ENCODE measurements around the gene PTGER2. TPM values are rescaled to one million over a fixed set of nuclear protein-coding genes. Genes with fewer than 3 reads are reported as not detected.
A peak's percentile ranks its signal among the peaks of the same experiment; 100 is the strongest.

The PTGER2 gene
- total and polyA plus RNA-seq, 2 of the 13 experiments (the other 11 are each of a cell fraction or from before 2014, with no cell fraction given), result not detected

DNA sequence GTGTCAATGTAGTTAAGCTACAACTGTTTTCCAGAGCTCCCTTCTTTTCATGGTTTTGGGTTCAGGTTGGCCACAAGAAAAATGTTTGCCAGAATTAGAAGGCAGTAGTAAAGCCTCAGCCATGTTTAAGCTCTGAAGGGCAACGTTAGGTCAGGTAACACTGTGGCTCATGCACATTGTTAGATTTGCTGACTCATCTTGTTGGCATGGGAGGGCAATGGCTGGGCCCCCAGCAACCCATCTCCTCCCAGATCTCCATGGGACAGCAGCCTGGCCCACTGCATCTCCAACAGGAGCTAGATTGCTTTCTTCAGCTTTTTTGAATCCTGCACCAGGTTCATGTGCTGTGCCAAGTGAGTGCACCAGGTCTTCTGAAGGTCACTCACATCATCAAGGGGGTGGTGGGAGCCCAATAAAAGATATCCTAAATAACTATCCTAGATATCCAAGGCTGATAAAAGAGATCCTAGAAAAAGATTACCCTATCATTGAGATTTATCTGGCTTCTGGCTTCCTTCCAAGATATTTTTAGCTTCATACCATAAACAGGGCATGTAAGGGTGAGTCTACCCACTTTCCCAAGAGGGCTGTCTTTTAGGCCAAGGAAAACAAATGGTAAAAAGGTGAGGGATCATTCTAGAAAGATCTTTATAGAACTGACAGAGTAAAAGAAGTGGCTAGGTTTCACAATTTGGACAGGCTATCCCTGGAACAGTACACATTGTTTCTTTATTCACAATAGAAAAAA lies 28.9 kb downstream of the PTGER2 start:
- BruUV-seq (replicated peaks), result no TSS peak
- Histone ChIP-seq H3K4me1 (ENCODE audit: insufficient read depth, low read length) (no peaks in the 10 kb centered on the region), H3K27ac (ENCODE audit: extremely low read length, insufficient read depth, low read length) (no peak overlapping the region), H3K4me3 (replicated peaks in 1 of 3; ENCODE audit: insufficient read depth in 1 of 3, low read depth in 2 of 3, low read length in 3 of 3) (no peak overlapping the region), H3K9ac (ENCODE audit: insufficient read depth, low read depth, low read length) (no peak overlapping the region), H3K4me2 (ENCODE audit: low read depth, low read length) (no peak overlapping the region), H3K36me3 (replicated peaks in 1 of 2; ENCODE audit: control insufficient read depth in 1 of 2, insufficient read depth in 2 of 2, low read length in 2 of 2) (no peaks in the 10 kb centered on the region), H3K79me2 (ENCODE audit: insufficient read depth, low read length) (no peaks in the 10 kb centered on the region), H2AFZ (ENCODE audit: low read length) (no peak overlapping the region), H4K20me1 (ENCODE audit: insufficient read depth, low read length) (no peaks in the 10 kb centered on the region), H3K9me3 (ENCODE audit: low read length) (no peaks in the 10 kb centered on the region), H3K27me3 (ENCODE audit: control insufficient read depth in 1 of 2, insufficient read depth in 2 of 2, low read length in 2 of 2) (no peaks in the 10 kb centered on the region)
- ATAC-seq (no peak), DNase-seq (ENCODE audit: low spot score) (no peak), FAIRE-seq (no peak)
- intact Hi-C loops (cut with micrococcal nuclease; ENCODE audit: unreplicated experiment), result no loop called here
- CTCF ChIA-PET (ENCODE audit: low intra/inter-chr PET ratio, low total read pairs), result no interaction called here
- POLR2A ChIA-PET, result no interaction called here
- in situ Hi-C loops (cut with HindIII; ENCODE audit: extremely low pct_ligation_motif_present, low pct_unique_long_range_greater_than_20kb), result no loop called here
- 0% methylated on average over 1 of the region's 1 CpG for WGBS (ENCODE audit: low lambda C conversion rate)
- TF ChIP-seq TCF7 (IDR thresholded peaks at IDR 0.05; ENCODE audit: low read depth) (no peak), MIER2 (CRISPR knock-in tag; IDR thresholded peaks at IDR 0.05) (no peak), HMG20B (CRISPR knock-in tag; conservative IDR thresholded peaks at IDR 0.05) (no peak), FOSL2 (CRISPR knock-in tag; IDR thresholded peaks at IDR 0.05) (0 out of 2 replicates have a peak, but pooled peaks have one; percentile 27), MAFK (conservative IDR thresholded peaks at IDR 0.05 in 1 of 2, IDR thresholded peaks at IDR 0.05 in 1 of 2; ENCODE audit: low read length in 2 of 2) (peak; percentile 91 to 94), RBM22 (optimal IDR thresholded peaks at IDR 0.05; ENCODE audit: low read length) (no peak), ZNF354B (CRISPR knock-in tag; IDR thresholded peaks at IDR 0.05) (no peak), CENPX (CRISPR knock-in tag; IDR thresholded peaks at IDR 0.05) (no peak), NFYB (CRISPR knock-in tag; IDR thresholded peaks at IDR 0.05) (no peak), SSRP1 (CRISPR knock-in tag; IDR thresholded peaks at IDR 0.05) (no peak), ZSCAN9 (CRISPR knock-in tag; IDR thresholded peaks at IDR 0.05; ENCODE audit: borderline replicate concordance) (no peak), ZNF678 (CRISPR knock-in tag; IDR thresholded peaks at IDR 0.05) (no peak), MAFF (IDR thresholded peaks at IDR 0.05; ENCODE audit: low read depth, low read length) (peak; percentile 90), NFE2L2 (IDR thresholded peaks at IDR 0.05; ENCODE audit: low read length) (peak; percentile 51; the same call in 1 of the 2 replicates), NFE2 (CRISPR knock-in tag; IDR thresholded peaks at IDR 0.05) (no peak), ZNF207 (IDR thresholded peaks at IDR 0.05; ENCODE audit: borderline replicate concordance) (no peak)
- TF ChIP-seq, protein P1, sequence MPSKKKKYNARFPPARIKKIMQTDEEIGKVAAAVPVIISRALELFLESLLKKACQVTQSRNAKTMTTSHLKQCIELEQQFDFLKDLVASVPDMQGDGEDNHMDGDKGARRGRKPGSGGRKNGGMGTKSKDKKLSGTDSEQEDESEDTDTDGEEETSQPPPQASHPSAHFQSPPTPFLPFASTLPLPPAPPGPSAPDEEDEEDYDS (CRISPR knock-in tag; IDR thresholded peaks at IDR 0.05), result no peak
- TF ChIP-seq, protein P2, sequence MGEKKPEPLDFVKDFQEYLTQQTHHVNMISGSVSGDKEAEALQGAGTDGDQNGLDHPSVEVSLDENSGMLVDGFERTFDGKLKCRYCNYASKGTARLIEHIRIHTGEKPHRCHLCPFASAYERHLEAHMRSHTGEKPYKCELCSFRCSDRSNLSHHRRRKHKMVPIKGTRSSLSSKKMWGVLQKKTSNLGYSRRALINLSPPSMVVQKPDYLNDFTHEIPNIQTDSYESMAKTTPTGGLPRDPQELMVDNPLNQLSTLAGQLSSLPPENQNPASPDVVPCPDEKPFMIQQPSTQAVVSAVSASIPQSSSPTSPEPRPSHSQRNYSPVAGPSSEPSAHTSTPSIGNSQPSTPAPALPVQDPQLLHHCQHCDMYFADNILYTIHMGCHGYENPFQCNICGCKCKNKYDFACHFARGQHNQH (CRISPR knock-in tag; IDR thresholded peaks at IDR 0.05), result no peak
- TF ChIP-seq, protein P3, sequence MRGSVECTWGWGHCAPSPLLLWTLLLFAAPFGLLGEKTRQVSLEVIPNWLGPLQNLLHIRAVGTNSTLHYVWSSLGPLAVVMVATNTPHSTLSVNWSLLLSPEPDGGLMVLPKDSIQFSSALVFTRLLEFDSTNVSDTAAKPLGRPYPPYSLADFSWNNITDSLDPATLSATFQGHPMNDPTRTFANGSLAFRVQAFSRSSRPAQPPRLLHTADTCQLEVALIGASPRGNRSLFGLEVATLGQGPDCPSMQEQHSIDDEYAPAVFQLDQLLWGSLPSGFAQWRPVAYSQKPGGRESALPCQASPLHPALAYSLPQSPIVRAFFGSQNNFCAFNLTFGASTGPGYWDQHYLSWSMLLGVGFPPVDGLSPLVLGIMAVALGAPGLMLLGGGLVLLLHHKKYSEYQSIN (CRISPR knock-in tag; IDR thresholded peaks at IDR 0.05; ENCODE audit: borderline replicate concordance), result no peak
